HG03175 (cell line): ENCODE measurements around the gene PCDHGA12.

ENCODE experiments used
- ATAC-seq: cut with Tn5 transposase; IDR thresholded peaks from one replicate; pipeline ENCODE4 v1.9.1; 2021; ENCODE audit warnings: mild to moderate bottlenecking, moderate library complexity; ENCODE audit not compliant: unreplicated experiment

The PCDHGA12 gene

DNA sequence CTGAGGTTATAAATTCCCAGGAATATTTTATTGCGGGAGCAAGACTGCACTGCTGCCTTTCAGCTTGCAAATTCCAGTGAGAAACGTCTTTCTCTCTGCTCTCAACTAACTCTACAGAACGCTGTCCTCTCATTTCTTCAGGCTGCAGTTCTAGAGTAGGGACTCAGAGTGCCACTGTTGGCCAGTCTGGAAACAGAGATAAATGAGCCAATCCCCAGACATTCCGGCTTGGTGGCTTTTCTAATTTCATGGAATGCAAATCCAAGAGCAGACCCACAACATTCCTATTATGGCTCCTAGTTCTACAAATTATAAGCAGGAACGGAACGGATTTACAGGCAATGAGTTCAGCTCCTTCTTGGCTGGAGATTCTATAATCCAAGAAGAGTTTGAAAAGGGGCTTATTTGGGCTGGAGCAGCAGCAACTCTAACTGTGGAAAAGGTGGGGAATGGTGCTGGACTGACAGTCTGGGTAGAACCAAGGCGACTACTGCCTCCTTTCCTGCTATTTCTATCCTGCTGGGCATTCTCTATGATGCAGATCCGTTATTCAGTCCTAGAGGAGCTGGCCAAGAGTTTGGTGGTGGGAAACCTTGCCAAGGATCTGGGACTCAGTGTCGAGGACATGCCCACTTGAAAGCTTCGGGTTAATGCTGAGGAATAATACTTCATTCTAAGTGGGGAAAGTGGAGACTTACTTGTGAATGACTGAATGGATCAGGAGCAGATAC, 9.3 kb downstream of the PCDHGA12 start:
- ATAC-seq, result no peak

GRCh38 chr5:141440341-141440740, 10.0 kb downstream of the PCDHGA12 start:
- no peak for ATAC-seq

GRCh38 chr5:141441571-141442170, 11.4 kb downstream of the PCDHGA12 start:
- no peak for ATAC-seq

DNA sequence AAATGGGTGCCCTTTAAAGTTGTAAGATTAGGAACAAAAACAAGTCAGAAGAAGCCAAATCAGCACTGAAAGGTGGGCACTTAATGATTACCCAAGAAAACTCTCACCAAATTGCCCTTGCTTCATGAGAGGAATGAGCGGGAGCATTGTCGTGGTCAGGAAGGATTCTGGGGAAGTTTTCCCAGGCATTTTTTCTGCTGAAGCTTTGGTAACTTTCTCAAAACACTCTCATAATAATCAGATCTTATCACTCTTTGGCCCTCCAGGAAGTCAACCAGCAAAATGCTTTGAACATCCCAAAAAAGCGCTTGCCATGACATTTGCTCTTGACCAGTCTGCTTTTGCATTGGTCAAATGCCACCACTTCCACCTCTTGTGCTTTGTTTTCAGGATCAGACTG, 35.0 kb downstream of the PCDHGA12 start:
- no peak for ATAC-seq

DNA sequence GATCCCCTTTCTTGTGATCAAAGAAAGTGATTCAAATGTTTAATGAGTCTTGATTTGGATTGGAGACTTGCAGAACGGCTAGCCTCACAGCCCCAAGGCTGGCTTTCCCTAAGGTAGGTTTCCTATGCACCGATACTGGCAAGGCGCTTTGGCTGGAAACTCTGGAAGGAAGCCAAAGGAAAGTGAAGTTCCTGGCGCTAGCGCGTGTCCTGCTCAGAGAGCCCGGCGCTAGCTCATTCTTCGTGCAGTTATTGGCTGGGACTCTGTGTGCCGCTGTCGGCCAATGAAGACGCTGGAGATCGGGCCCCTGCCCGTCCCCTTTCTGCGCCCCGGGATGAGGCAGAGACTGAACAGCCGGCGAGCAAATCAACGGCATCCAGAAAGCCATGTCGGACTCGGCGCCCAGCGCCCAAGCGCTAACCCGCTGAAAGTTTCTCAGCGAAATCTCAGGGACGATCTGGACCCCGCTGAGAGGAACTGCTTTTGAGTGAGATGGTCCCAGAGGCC, 45.4 kb downstream of the PCDHGA12 start, which contains the start of gene PCDHGC3:
Gene PCDHGC3 (plus strand): TSS at position 342 of the 507 bp plus-strand sequence. CDS start 151 bp downstream, at position 493.
- peak; percentile 96 for ATAC-seq

DNA sequence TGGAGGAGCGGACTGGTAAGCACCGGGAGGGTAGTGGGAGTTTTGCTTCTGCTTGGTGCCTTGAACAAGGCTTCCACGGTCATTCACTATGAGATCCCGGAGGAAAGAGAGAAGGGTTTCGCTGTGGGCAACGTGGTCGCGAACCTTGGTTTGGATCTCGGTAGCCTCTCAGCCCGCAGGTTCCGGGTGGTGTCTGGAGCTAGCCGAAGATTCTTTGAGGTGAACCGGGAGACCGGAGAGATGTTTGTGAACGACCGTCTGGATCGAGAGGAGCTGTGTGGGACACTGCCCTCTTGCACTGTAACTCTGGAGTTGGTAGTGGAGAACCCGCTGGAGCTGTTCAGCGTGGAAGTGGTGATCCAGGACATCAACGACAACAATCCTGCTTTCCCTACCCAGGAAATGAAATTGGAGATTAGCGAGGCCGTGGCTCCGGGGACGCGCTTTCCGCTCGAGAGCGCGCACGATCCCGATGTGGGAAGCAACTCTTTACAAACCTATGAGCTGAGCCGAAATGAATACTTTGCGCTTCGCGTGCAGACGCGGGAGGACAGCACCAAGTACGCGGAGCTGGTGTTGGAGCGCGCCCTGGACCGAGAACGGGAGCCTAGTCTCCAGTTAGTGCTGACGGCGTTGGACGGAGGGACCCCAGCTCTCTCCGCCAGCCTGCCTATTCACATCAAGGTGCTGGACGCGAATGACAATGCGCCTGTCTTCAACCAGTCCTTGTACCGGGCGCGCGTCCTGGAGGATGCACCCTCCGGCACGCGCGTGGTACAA, 46.0 kb downstream of the PCDHGA12 start:
- peak; percentile 24 for ATAC-seq

DNA sequence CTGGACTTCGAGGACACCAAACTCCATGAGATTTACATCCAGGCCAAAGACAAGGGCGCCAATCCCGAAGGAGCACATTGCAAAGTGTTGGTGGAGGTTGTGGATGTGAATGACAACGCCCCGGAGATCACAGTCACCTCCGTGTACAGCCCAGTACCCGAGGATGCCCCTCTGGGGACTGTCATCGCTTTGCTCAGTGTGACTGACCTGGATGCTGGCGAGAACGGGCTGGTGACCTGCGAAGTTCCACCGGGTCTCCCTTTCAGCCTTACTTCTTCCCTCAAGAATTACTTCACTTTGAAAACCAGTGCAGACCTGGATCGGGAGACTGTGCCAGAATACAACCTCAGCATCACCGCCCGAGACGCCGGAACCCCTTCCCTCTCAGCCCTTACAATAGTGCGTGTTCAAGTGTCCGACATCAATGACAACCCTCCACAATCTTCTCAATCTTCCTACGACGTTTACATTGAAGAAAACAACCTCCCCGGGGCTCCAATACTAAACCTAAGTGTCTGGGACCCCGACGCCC, 46.8 kb downstream of the PCDHGA12 start:
- ATAC-seq, result no peak

- no peak for ATAC-seq
Measured at GRCh38 chr5:141477815-141478214, 47.5 kb downstream of the PCDHGA12 start.

DNA sequence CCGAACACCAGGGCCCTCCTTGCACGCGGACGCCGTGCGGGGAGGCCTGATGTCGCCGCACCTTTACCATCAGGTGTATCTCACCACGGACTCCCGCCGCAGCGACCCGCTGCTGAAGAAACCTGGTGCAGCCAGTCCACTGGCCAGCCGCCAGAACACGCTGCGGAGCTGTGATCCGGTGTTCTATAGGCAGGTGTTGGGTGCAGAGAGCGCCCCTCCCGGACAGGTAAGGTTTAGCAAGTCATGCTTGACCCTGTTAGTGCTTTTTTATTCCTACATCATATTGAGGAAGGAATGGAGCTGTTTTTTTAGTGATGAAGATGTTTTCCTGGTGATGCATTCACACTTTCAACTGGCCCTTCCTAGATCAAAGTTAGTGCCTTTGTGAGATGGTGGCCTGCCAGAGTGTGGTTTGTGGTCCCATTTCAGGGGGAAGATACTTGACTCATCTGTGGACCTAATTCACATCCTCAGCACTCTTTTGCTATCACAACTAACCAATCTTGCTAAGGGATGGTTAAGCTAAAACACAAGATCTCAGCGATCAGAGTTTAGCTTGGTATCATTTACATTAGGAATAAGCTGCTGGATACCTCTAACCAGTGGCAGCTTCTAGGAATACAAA, 48.1 kb downstream of the PCDHGA12 start:
- no peak for ATAC-seq

DNA sequence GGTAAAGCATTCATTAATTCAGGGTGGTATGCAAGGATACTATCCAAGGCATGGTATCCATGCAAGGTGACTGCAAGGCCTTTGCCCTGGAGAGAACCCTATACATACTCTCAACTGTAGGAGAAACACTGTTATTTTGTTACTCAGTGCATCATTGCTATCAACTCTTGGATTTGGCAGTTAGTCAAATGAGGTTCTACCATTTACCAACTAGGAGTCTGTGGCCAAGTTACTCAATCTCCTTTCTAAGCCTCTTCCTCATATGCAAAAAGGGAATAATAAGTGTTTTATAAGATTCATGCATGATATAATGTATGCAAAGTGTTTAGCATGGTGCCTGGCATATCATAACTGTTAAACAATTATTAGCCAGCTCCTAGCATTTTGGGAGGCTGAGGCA, 49.5 kb downstream of the PCDHGA12 start:
- no peak for ATAC-seq
